Sigmoid colon (tissue), 7 donors: ENCODE data around the gene GON4L. TPM values are rescaled to one million over a fixed set of nuclear protein-coding genes. Genes with fewer than 3 reads are reported as not detected.

Experiments used
- DNase-seq: peaks from one replicate; pipeline ENCODE4 v3.0.0-alpha.2; 2019
- H3K27ac ChIP-seq, 4 donors: fragments of 200-600 bp; sonication (generic); one replicate each; pipeline ENCODE4 v1.5.1; 2016 to 2019; ENCODE audit warnings: mild to moderate bottlenecking in 1 of 4
- H3K27me3 ChIP-seq, 3 donors: fragments of 200-600 bp; sonication (generic); one replicate each; pipeline ENCODE4 v1.5.1; 2019; ENCODE audit warnings: mild to moderate bottlenecking in 1 of 3
- H3K36me3 ChIP-seq, 4 donors: fragments of 200-600 bp; sonication (generic); one replicate each; pipeline ENCODE4 v1.5.1; 2016 to 2019
- H3K4me1 ChIP-seq, 4 donors: fragments of 200-600 bp; sonication (generic); one replicate each; pipeline ENCODE4 v1.5.1; 2017 to 2019
- H3K4me3 ChIP-seq, 4 donors: fragments of 200-600 bp; sonication (generic); one replicate each; pipeline ENCODE4 v1.5.1; 2017 to 2019; ENCODE audit warnings: mild to moderate bottlenecking in 2 of 4, moderate library complexity in 1 of 4
- H3K9me3 ChIP-seq, 4 donors: fragments of 200-600 bp in 3 of 4; sonication (generic) in 3 of 4; one replicate each; pipeline versions ENCODE4 v1.5.1 to v1.6.1; 2013 to 2019
- EP300 ChIP-seq, 4 donors: sonication (generic); formaldehyde crosslinking; IDR thresholded peaks; one replicate each; pipeline ENCODE4 v1.6.1; 2017; ENCODE audit warnings: antibody characterized with exemption in 4 of 4
- POLR2A ChIP-seq, 2 donors: fragments of 450-650 bp; IDR thresholded peaks; one replicate each; pipeline ENCODE4 v1.6.1; 2016; ENCODE audit warnings: antibody characterized with exemption in 2 of 2, mild to moderate bottlenecking in 2 of 2, moderate library complexity in 2 of 2
- POLR2AphosphoS5 ChIP-seq, 4 donors: sonication (generic); formaldehyde crosslinking; IDR thresholded peaks; one replicate each; pipeline ENCODE4 v1.6.1; 2017; ENCODE audit warnings: antibody characterized with exemption in 4 of 4
- WGBS, 2 donors: extraction: QIAGEN DNeasy Blood & Tissue Kit; methylation state at CpG; one replicate each; pipeline ENCODE4 v1.1.7; 2013; 5-methylcytosine and 5-hydroxymethylcytosine counted together
- intact Hi-C: fragments of 100-400 bp; cut with DNase I; formaldehyde crosslinking; loops from one replicate; pipeline ENCODE4 v1.15.1; 2023
- polyA plus RNA-seq, 3 donors: library from polyadenylated mRNA; stranded (reverse); fragments of 200-250 nt; gene quantifications; one replicate each; pipeline ENCODE4 v1.2.3, GENCODE V29; 2013
- total RNA-seq, 4 donors: library from RNA; depleted of rRNA; stranded (reverse); fragments of >200 nt; gene quantifications; one replicate each; pipeline ENCODE4 v1.1.0, GENCODE V29; 2016
- TF ChIP-seq, protein P1 (sequence below), 4 experiments: fragments of 450-650 bp in 3 of 4; fragments of 200-600 bp in 1 of 4; IDR thresholded peaks; one replicate each; pipeline ENCODE4 v1.5.1; 2016 to 2019; ENCODE audit warnings: antibody characterized with exemption in 4 of 4, mild to moderate bottlenecking in 3 of 4, moderate library complexity in 2 of 4
- donor health status: healthy with polysubstance abuse.
- donor health status: Bipolar disorder and iron deficiency.
- donor health status: healthy.

The GON4L gene
- total and polyA plus RNA-seq, 7 donors, result 3.5 to 45.7 (median 25.7) TPM

GRCh38 chr1:155850345-155850744, 6.7 kb downstream of the GON4L start:
- Histone ChIP-seq H3K4me3 (no peak overlapping the region), H3K9me3 (no peaks in the 10 kb centered on the region), H3K36me3 (peaks cover 0 to 66% (median 20%) of the 10 kb centered on the region in 4 donors), H3K27me3 (no peaks in the 10 kb centered on the region), H3K4me1 (peaks cover 0 to 5% (median 2%) of the 10 kb centered on the region in 4 donors), H3K27ac (no peak overlapping the region)
- intact Hi-C loops, result loop anchor here (10.0 kb wide), 1 partner anchor 156 kb away; no protein-coding TSS in a partner anchor
- TF ChIP-seq POLR2A (IDR thresholded peaks at IDR 0.05) (no peak), POLR2AphosphoS5 (IDR thresholded peaks at IDR 0.05) (no peak), EP300 (IDR thresholded peaks at IDR 0.05) (no peak)
- TF ChIP-seq, protein P1, sequence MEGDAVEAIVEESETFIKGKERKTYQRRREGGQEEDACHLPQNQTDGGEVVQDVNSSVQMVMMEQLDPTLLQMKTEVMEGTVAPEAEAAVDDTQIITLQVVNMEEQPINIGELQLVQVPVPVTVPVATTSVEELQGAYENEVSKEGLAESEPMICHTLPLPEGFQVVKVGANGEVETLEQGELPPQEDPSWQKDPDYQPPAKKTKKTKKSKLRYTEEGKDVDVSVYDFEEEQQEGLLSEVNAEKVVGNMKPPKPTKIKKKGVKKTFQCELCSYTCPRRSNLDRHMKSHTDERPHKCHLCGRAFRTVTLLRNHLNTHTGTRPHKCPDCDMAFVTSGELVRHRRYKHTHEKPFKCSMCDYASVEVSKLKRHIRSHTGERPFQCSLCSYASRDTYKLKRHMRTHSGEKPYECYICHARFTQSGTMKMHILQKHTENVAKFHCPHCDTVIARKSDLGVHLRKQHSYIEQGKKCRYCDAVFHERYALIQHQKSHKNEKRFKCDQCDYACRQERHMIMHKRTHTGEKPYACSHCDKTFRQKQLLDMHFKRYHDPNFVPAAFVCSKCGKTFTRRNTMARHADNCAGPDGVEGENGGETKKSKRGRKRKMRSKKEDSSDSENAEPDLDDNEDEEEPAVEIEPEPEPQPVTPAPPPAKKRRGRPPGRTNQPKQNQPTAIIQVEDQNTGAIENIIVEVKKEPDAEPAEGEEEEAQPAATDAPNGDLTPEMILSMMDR (IDR thresholded peaks at IDR 0.05), result no peak
- 85 to 93% methylated on average over 3 of the region's 3 CpGs for WGBS, 2 donors
- no peak for DNase-seq

GRCh38 chr1:155847823-155848529, 9.0 kb downstream of the GON4L start:
- H3K27ac ChIP-seq, result no peak overlapping the region
- no peaks in the 10 kb centered on the region for H3K27me3 ChIP-seq
- peaks cover 0 to 65% (median 12%) of the 10 kb centered on the region in 4 donors for H3K36me3 ChIP-seq
- DNase-seq, result no peak
- intact Hi-C loops, result no loop called here
- WGBS, 2 donors, result 78 to 91% methylated on average over 1 of the region's 1 CpG
- H3K4me1 ChIP-seq, result peaks cover 0 to 5% (median 4%) of the 10 kb centered on the region in 4 donors
- no peaks in the 10 kb centered on the region for H3K9me3 ChIP-seq
- TF ChIP-seq EP300 (IDR thresholded peaks at IDR 0.05) (no peak), POLR2A (IDR thresholded peaks at IDR 0.05) (no peak), POLR2AphosphoS5 (IDR thresholded peaks at IDR 0.05) (no peak)
- TF ChIP-seq, protein P1 (IDR thresholded peaks at IDR 0.05), result no peak
- H3K4me3 ChIP-seq, result no peak overlapping the region

- 82 to 83% methylated on average over 1 of the region's 1 CpG for WGBS, 2 donors
- TF ChIP-seq, protein P1 (IDR thresholded peaks at IDR 0.05), result no peak
- TF ChIP-seq POLR2AphosphoS5 (IDR thresholded peaks at IDR 0.05), result no peak
- no peak for TF ChIP-seq POLR2A (IDR thresholded peaks at IDR 0.05)
- TF ChIP-seq EP300 (IDR thresholded peaks at IDR 0.05), result no peak
- no peak for DNase-seq
- Histone ChIP-seq H3K4me1 (peaks cover 0 to 5% (median 2%) of the 10 kb centered on the region in 4 donors), H3K27ac (no peak overlapping the region), H3K9me3 (no peaks in the 10 kb centered on the region), H3K4me3 (no peak overlapping the region), H3K27me3 (no peaks in the 10 kb centered on the region), H3K36me3 (peaks cover 0 to 39% (median 7%) of the 10 kb centered on the region in 4 donors)
- intact Hi-C loops, result no loop called here
Measured at GRCh38 chr1:155844860-155845421, 12.1 kb downstream of the GON4L start.

DNA sequence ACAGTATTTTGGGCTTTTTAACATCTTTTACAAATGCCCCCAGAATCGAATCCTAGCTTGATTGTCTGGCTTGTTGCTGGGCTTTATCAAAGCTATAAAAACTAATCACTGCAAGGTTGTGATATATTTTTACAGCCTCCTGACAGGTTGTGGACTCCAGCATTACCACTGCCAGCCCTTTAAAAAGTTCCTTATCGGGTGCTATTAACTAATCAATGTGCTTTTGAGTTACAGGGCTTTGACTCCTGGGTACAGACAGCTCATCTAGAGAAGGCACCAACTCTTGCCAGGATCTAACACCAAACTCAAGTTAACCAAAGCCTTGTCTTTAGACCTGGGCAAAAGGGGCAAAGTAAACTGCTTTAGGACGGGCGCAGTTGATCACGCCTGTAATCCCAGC, 16.6 kb downstream of the GON4L start:
- Histone ChIP-seq H3K27me3 (no peaks in the 10 kb centered on the region), H3K27ac (no peak overlapping the region), H3K4me1 (peaks cover 0 to 3% (median 0%) of the 10 kb centered on the region in 4 donors), H3K36me3 (peaks cover 0 to 18% (median 6%) of the 10 kb centered on the region in 4 donors), H3K4me3 (no peak overlapping the region), H3K9me3 (no peaks in the 10 kb centered on the region)
- intact Hi-C loops, result loop anchor here (2.0 kb wide), 1 partner anchor 20 kb away; no protein-coding TSS in a partner anchor
- TF ChIP-seq POLR2AphosphoS5 (IDR thresholded peaks at IDR 0.05) (no peak), EP300 (IDR thresholded peaks at IDR 0.05) (no peak), POLR2A (IDR thresholded peaks at IDR 0.05) (no peak)
- TF ChIP-seq, protein P1 (IDR thresholded peaks at IDR 0.05), result no peak
- DNase-seq, result no peak
- WGBS, 2 donors, result 44 to 80% methylated on average over 5 of the region's 5 CpGs
